Activated naive CD4-positive, alpha-beta T cell (primary cell): ENCODE data around the gene S100A16.
"Not testable (repeated sequence)": the region's sequence is repeated elsewhere in the genome, so short reads cannot be mapped to it uniquely, and the experiment has no call there.

Experiments used
- DNase-seq, 4 experiments: peaks; one replicate each; lab custom pipeline; 2025; lab: John Stamatoyannopoulos, UW

The S100A16 gene

GRCh38 chr1:153586347-153586746 lies 26.6 kb downstream of the S100A16 start:
- no peak for DNase-seq

- no peak for DNase-seq
Measured at GRCh38 chr1:153585006-153585405, 27.9 kb downstream of the S100A16 start.

GRCh38 chr1:153583976-153584375 lies 29.0 kb downstream of the S100A16 start:
- no peak for DNase-seq

GRCh38 chr1:153583514-153583913 lies 29.4 kb downstream of the S100A16 start:
- not testable (repeated sequence) for DNase-seq

GRCh38 chr1:153582836-153583235 lies 30.1 kb downstream of the S100A16 start:
- DNase-seq = not testable (repeated sequence)

- DNase-seq = no peak
Measured at GRCh38 chr1:153578936-153579335, 34.0 kb downstream of the S100A16 start.

- no peak for DNase-seq
Measured at GRCh38 chr1:153578490-153578889, 34.4 kb downstream of the S100A16 start.

- no peak for DNase-seq
Measured at GRCh38 chr1:153577624-153578051, 35.3 kb downstream of the S100A16 start.

- no peak for DNase-seq
Measured at GRCh38 chr1:153577138-153577537, 35.8 kb downstream of the S100A16 start.

- not testable (repeated sequence) for DNase-seq
Measured at GRCh38 chr1:153575497-153575896, 37.4 kb downstream of the S100A16 start.

GRCh38 chr1:153575081-153575491 lies 37.9 kb downstream of the S100A16 start:
- DNase-seq = not testable (repeated sequence)

GRCh38 chr1:153573351-153573750 lies 39.6 kb downstream of the S100A16 start:
- no peak for DNase-seq

- peak in 1 of 4 experiments; percentile 28 for DNase-seq
Measured at GRCh38 chr1:153572569-153573015, 40.3 kb downstream of the S100A16 start.

GRCh38 chr1:153571706-153572105 lies 41.2 kb downstream of the S100A16 start:
- no peak for DNase-seq

- no peak for DNase-seq
Measured at GRCh38 chr1:153570874-153571273, 42.1 kb downstream of the S100A16 start.

GRCh38 chr1:153569465-153569864 lies 43.5 kb downstream of the S100A16 start:
- DNase-seq = no peak

- DNase-seq = peak; percentile 38 to 66 (median 56)
Measured at GRCh38 chr1:153568367-153569099, 44.4 kb downstream of the S100A16 start.

GRCh38 chr1:153567621-153568366 lies 45.1 kb downstream of the S100A16 start:
- DNase-seq = no peak

- peak; percentile 39 to 73 (median 56) for DNase-seq
Measured at GRCh38 chr1:153566414-153567371, 46.2 kb downstream of the S100A16 start.

GRCh38 chr1:153565529-153566374 lies 47.2 kb downstream of the S100A16 start, which contains the start of gene S100A2:
TSS of gene S100A2 (minus strand) at chr1:153565844. CDS start at chr1:153563877, 1,967 bp downstream.
- DNase-seq = peak in 1 of 4 experiments; percentile 7

- DNase-seq = no peak
Measured at GRCh38 chr1:153563991-153564390, 48.9 kb downstream of the S100A16 start.
